ENCODE measurements around the gene LPCAT4.

Gene LPCAT4

GRCh38 chr15:34341381-34342212, 25.4 kb downstream of the LPCAT4 start:
- ATAC-seq: no peak

GRCh38 chr15:34339946-34340345, 27.1 kb downstream of the LPCAT4 start:
- no peak for TF ChIP-seq ZNF70 (CRISPR knock-in tag; IDR thresholded peaks at IDR 0.05)
- TF ChIP-seq TOX (CRISPR knock-in tag; IDR thresholded peaks at IDR 0.05; ENCODE audit: borderline replicate concordance): no peak
- no peak for TF ChIP-seq POU6F1 (CRISPR knock-in tag; IDR thresholded peaks at IDR 0.05; ENCODE audit: borderline replicate concordance, low read depth)
- TF ChIP-seq CREB5 (CRISPR knock-in tag; IDR thresholded peaks at IDR 0.05; ENCODE audit: low read depth): no peak
- TF ChIP-seq PATZ1 (CRISPR knock-in tag; IDR thresholded peaks at IDR 0.05; ENCODE audit: borderline replicate concordance): no peak
- no peak for TF ChIP-seq ZC3H10 (CRISPR knock-in tag; IDR thresholded peaks at IDR 0.05)
- no peak for TF ChIP-seq TCF4 (CRISPR knock-in tag; IDR thresholded peaks at IDR 0.05; ENCODE audit: borderline replicate concordance)
- no peak for TF ChIP-seq ZNF565 (CRISPR knock-in tag; conservative IDR thresholded peaks at IDR 0.05; ENCODE audit: low read depth)
- TF ChIP-seq ZNF8 (CRISPR knock-in tag; IDR thresholded peaks at IDR 0.05): no peak
- no peak for TF ChIP-seq CSRNP3 (CRISPR knock-in tag; IDR thresholded peaks at IDR 0.05)
- TF ChIP-seq ZFP3 (CRISPR knock-in tag; IDR thresholded peaks at IDR 0.05): no peak
- TF ChIP-seq RARB (CRISPR knock-in tag; IDR thresholded peaks at IDR 0.05): no peak
- TF ChIP-seq ESRRG (CRISPR knock-in tag; IDR thresholded peaks at IDR 0.05): no peak
- TF ChIP-seq GLIS3 (CRISPR knock-in tag; IDR thresholded peaks at IDR 0.05): no peak
- TF ChIP-seq ISL1 (CRISPR knock-in tag; IDR thresholded peaks at IDR 0.05): no peak
- no peak for TF ChIP-seq OSR1 (CRISPR knock-in tag; IDR thresholded peaks at IDR 0.05)
- no peak for TF ChIP-seq ZFP30 (CRISPR knock-in tag; IDR thresholded peaks at IDR 0.05)
- TF ChIP-seq ARNTL (CRISPR knock-in tag; IDR thresholded peaks at IDR 0.05; ENCODE audit: borderline replicate concordance, low read depth): no peak
- no peak for ATAC-seq

More at GRCh38 chr15:34341381-34342212, 25.4 kb downstream of the LPCAT4 start:
- TF ChIP-seq TOX (CRISPR knock-in tag; IDR thresholded peaks at IDR 0.05; ENCODE audit: borderline replicate concordance): no peak
- TF ChIP-seq BACH2 (CRISPR knock-in tag; IDR thresholded peaks at IDR 0.05; ENCODE audit: borderline replicate concordance): no peak
- TF ChIP-seq ZFP3 (CRISPR knock-in tag; IDR thresholded peaks at IDR 0.05): no peak
- no peak for TF ChIP-seq SNAI2 (CRISPR knock-in tag; IDR thresholded peaks at IDR 0.05)
- no peak for TF ChIP-seq ZNF8 (CRISPR knock-in tag; IDR thresholded peaks at IDR 0.05)
- TF ChIP-seq ARNTL (CRISPR knock-in tag; IDR thresholded peaks at IDR 0.05; ENCODE audit: borderline replicate concordance, low read depth): no peak
- no peak for TF ChIP-seq ZC3H10 (CRISPR knock-in tag; IDR thresholded peaks at IDR 0.05)
- no peak for TF ChIP-seq ZNF565 (CRISPR knock-in tag; conservative IDR thresholded peaks at IDR 0.05; ENCODE audit: low read depth)
- TF ChIP-seq PPARA (CRISPR knock-in tag; IDR thresholded peaks at IDR 0.05; ENCODE audit: borderline replicate concordance): no peak
- TF ChIP-seq TSHZ2 (CRISPR knock-in tag; IDR thresholded peaks at IDR 0.05): no peak
- no peak for TF ChIP-seq ESRRG (CRISPR knock-in tag; IDR thresholded peaks at IDR 0.05)
- no peak for TF ChIP-seq RARB (CRISPR knock-in tag; IDR thresholded peaks at IDR 0.05)
- no peak for TF ChIP-seq PATZ1 (CRISPR knock-in tag; IDR thresholded peaks at IDR 0.05; ENCODE audit: borderline replicate concordance)

Measured in SK-N-SH treated with all-trans-retinoic acid at 6 μM for 48 hours (cell line).